AG10803 (cell line): ENCODE data around the gene MEFV.

Source experiments
- DNase-seq: peaks from one replicate; pipeline ENCODE4 v3.0.0; 2010; ENCODE audit warnings: low read depth
- H3K4me3 ChIP-seq: 2 replicates; pipeline ENCODE4 v1.5.1; 2011; ENCODE audit warnings: mild to moderate bottlenecking, low read length, control low read depth
- CTCF ChIP-seq: conservative IDR thresholded peaks from 2 replicates; pipeline ENCODE4 v1.5.1; 2011; ENCODE audit warnings: mild to moderate bottlenecking, low read length, control low read depth, inconsistent platforms

Gene MEFV

GRCh38 chr16:3256146-3256865 lies at the start of gene MEFV:
TSS of gene MEFV (minus strand) at chr16:3256633. CDS start at chr16:3256587, 46 bp downstream.
- no peak for TF ChIP-seq CTCF
- H3K4me3 ChIP-seq: no peak within 1 kb of the TSS
- no peak for DNase-seq

- no peak for DNase-seq
- no peak for TF ChIP-seq CTCF
- H3K4me3 ChIP-seq: peak overlapping the region; percentile 90
These were observed 49.6 kb upstream of the MEFV start for GRCh38 chr16:3306078-3306477.

- 0 out of 2 replicates have a peak, but pooled peaks have one; percentile 1 for TF ChIP-seq CTCF
- DNase-seq: peak; percentile 90
- peak within 1 kb of the TSS; percentile 90 for H3K4me3 ChIP-seq
These were observed 49.0 kb upstream of the MEFV start, which contains the start of the genes TIGD7 and ZNF75A for GRCh38 chr16:3305109-3306068. TSS of gene TIGD7 (minus strand) at chr16:3305430. CDS start at chr16:3300614, 4,816 bp downstream. TSS of gene ZNF75A (plus strand) at chr16:3305497. CDS start at chr16:3308429, 2,932 bp downstream.

- DNase-seq: peak; percentile 17
These were observed 47.9 kb upstream of the MEFV start for GRCh38 chr16:3304370-3304769.

GRCh38 chr16:3295783-3296182 lies 39.4 kb upstream of the MEFV start:
- TF ChIP-seq CTCF: no peak
- H3K4me3 ChIP-seq: no peak overlapping the region
- DNase-seq: no peak

More at GRCh38 chr16:3304370-3304769, 47.9 kb upstream of the MEFV start:
- TF ChIP-seq CTCF: no peak
- H3K4me3 ChIP-seq: peak overlapping the region; percentile 90

GRCh38 chr16:3295209-3295608 lies 38.8 kb upstream of the MEFV start:
- no peak overlapping the region for H3K4me3 ChIP-seq
- DNase-seq: no peak
- no peak for TF ChIP-seq CTCF
